Mesothelial cell of epicardium (in vitro differentiated cells): Measurements from ENCODE around the gene SIX5. TPM values are rescaled to one million over a fixed set of nuclear protein-coding genes. Genes with fewer than 3 reads are reported as not detected.

ENCODE experiments used
- DNase-seq, 2 experiments: peaks; one replicate each; pipeline ENCODE4 v3.0.0; 2021; ENCODE audit warnings: low spot score in 2 of 2; ENCODE audit not compliant: unreplicated experiment in 2 of 2
- H3K27ac Mint-ChIP-seq: 2 replicates; pipeline ENCODE4 v1.8.0; 2021; ENCODE audit warnings: mixed read lengths
- H3K27me3 Mint-ChIP-seq: 2 replicates; pipeline ENCODE4 v1.8.0; 2021; ENCODE audit warnings: low read depth, mixed read lengths
- H3K36me3 Mint-ChIP-seq: 2 replicates; pipeline ENCODE4 v1.8.0; 2021; ENCODE audit warnings: mixed read lengths
- H3K4me1 Mint-ChIP-seq: 2 replicates; pipeline ENCODE4 v1.8.0; 2021; ENCODE audit warnings: mixed read lengths
- H3K4me3 Mint-ChIP-seq: 2 replicates; pipeline ENCODE4 v1.8.0; 2021; ENCODE audit warnings: mild to moderate bottlenecking, moderate library complexity, mixed read lengths
- H3K9me3 Mint-ChIP-seq: 2 replicates; pipeline ENCODE4 v1.8.0; 2021; ENCODE audit warnings: mixed read lengths
- CTCF ChIP-seq: fragments of 200-600 bp; sonication (generic); IDR thresholded peaks from one replicate; pipeline ENCODE4 v1.5.0; 2021; ENCODE audit warnings: antibody characterized with exemption; ENCODE audit not compliant: unreplicated experiment
- total RNA-seq: library from RNA; stranded (reverse); gene quantifications from 3 replicates; pipeline ENCODE4 v1.2.1, GENCODE V29; 2021

SIX5 gene
- total RNA-seq, 1 donor from 2014 or later = 50.3 TPM

DNA sequence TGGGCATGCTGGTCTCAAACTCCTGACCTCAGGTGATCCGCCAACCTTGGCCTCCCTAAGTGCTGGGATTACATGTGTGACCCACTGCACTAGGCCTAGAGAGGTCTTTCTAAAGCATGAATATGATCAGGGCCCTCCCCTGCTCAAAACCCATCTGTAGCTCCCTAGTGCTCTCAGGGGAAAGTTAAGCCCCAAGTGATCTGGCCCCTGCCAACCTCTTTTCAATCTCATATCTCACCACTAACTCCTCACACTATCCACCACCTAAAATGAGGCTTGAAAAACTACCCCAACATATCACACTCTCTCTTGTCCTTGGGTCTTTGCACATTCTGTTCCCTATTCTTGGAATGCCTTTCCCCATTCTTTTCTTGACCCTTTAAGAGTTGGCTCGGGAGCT is 25.6 kb upstream of the SIX5 start:
- no peak for TF ChIP-seq CTCF
- H3K4me1 Mint-ChIP-seq = peaks cover 26% of the 10 kb centered on the region
- H3K27me3 Mint-ChIP-seq = no peaks in the 10 kb centered on the region
- H3K27ac Mint-ChIP-seq = no peak overlapping the region
- no peak for DNase-seq
- no peaks in the 10 kb centered on the region for H3K36me3 Mint-ChIP-seq
- no peaks in the 10 kb centered on the region for H3K9me3 Mint-ChIP-seq
- no peak overlapping the region for H3K4me3 Mint-ChIP-seq

- H3K9me3 Mint-ChIP-seq = no peaks in the 10 kb centered on the region
- no peak for DNase-seq
- peaks cover 23% of the 10 kb centered on the region for H3K4me1 Mint-ChIP-seq
- peak overlapping the region; percentile 45 for H3K4me3 Mint-ChIP-seq
- no peaks in the 10 kb centered on the region for H3K27me3 Mint-ChIP-seq
- peaks cover 4% of the 10 kb centered on the region for H3K36me3 Mint-ChIP-seq
- TF ChIP-seq CTCF = no peak
- H3K27ac Mint-ChIP-seq = peak overlapping the region; percentile 71
These were observed 24.8 kb upstream of the SIX5 start for GRCh38 chr19:45793876-45794275.

DNA sequence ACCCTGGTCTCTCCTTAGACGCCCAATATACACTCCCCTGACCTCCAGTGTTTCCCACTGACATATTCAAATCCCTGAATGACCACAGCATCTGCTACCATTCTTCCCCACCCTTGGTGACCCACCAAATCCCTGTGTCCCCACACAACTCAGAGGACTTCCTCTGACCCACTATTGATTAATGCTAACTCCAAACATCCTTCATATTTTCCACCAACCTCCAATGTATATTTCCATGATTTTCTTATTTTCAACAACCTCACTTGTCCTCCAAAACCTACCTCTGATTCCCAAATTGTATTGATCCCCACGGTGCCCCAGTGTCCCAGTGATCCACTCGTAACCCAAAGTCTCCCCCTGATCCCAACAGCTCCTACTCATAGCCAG is 24.1 kb upstream of the SIX5 start:
- H3K36me3 Mint-ChIP-seq = peaks cover 10% of the 10 kb centered on the region
- no peak for TF ChIP-seq CTCF
- peaks cover 21% of the 10 kb centered on the region for H3K4me1 Mint-ChIP-seq
- no peaks in the 10 kb centered on the region for H3K27me3 Mint-ChIP-seq
- H3K27ac Mint-ChIP-seq = peak overlapping the region; percentile 90
- no peak for DNase-seq
- H3K9me3 Mint-ChIP-seq = no peaks in the 10 kb centered on the region
- H3K4me3 Mint-ChIP-seq = peak overlapping the region; percentile 68

- peak; percentile 99 to 100 for DNase-seq
- no peak for TF ChIP-seq CTCF
- H3K4me1 Mint-ChIP-seq = peaks cover 21% of the 10 kb centered on the region
- no peaks in the 10 kb centered on the region for H3K9me3 Mint-ChIP-seq
- H3K27ac Mint-ChIP-seq = peak within 1 kb of the TSS; percentile 90
- peaks cover 13% of the 10 kb centered on the region for H3K36me3 Mint-ChIP-seq
- H3K4me3 Mint-ChIP-seq = peak within 1 kb of the TSS; percentile 91
- no peaks in the 10 kb centered on the region for H3K27me3 Mint-ChIP-seq
These were observed 23.6 kb upstream of the SIX5 start, which contains the start of gene DMWD for GRCh38 chr19:45792470-45793177. Gene DMWD, minus strand, starts transcription at chr19:45792845. Its CDS starts 89 bp downstream, at chr19:45792756.

- Mint-ChIP-seq H3K27ac (peak overlapping the region; percentile 85), H3K9me3 (no peaks in the 10 kb centered on the region), H3K4me3 (peak overlapping the region; percentile 91), H3K36me3 (peaks cover 16% of the 10 kb centered on the region), H3K4me1 (peaks cover 21% of the 10 kb centered on the region), H3K27me3 (no peaks in the 10 kb centered on the region)
- no peak for TF ChIP-seq CTCF
- no peak for DNase-seq
These were observed 22.9 kb upstream of the SIX5 start for GRCh38 chr19:45791744-45792469.
